GM21528 (cell line): ENCODE data around the gene KCNQ2.
"Not testable (repeated sequence)": the region's sequence is repeated elsewhere in the genome, so short reads cannot be mapped to it uniquely, and the experiment has no call there.

Experiments used
- ATAC-seq: cut with Tn5 transposase; IDR thresholded peaks from one replicate; pipeline ENCODE4 v1.9.1; 2021; ENCODE audit warnings: mild to moderate bottlenecking, moderate library complexity; ENCODE audit not compliant: unreplicated experiment, low FRiP score

Gene KCNQ2

GRCh38 chr20:63394069-63394919 is 78.2 kb downstream of the KCNQ2 start:
- no peak for ATAC-seq

DNA sequence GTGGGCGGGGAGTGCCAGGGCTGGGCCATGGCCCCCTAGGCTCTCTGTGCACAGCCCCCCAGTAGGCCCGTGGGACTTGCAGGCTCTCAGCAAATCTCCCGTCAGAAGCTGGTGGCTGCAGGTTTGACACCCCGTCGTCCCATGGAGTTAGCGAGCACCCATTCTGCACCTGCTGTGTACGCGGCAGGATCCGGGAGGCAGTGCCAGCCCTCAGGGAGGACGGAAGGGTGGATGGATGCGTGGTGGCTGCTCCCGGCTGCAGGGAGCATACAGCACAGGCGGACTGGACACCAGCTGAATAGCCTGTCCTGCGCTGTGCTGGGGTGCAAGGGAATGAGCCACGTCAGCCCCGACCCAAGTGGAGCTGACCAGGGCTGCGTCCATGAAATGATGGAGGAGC is 78.9 kb downstream of the KCNQ2 start:
- ATAC-seq = no peak

GRCh38 chr20:63392465-63393365 is 79.7 kb downstream of the KCNQ2 start:
- ATAC-seq = no peak

DNA sequence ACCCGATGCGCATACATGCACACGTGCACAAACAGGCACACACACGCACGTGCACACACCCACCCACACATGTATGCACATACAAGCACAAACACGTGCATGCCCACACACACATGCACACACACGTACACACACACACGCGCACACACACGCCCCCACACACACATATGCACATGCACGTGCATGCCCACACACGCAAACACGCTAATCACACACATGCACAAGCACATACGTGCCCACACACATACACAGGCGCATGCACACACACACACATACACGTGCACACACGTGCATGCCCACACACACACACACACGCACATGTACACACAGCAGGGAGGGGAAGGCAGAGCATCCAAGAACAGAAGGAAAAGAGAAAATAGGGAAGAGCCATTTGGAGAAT is 84.5 kb downstream of the KCNQ2 start:
- no peak for ATAC-seq

DNA sequence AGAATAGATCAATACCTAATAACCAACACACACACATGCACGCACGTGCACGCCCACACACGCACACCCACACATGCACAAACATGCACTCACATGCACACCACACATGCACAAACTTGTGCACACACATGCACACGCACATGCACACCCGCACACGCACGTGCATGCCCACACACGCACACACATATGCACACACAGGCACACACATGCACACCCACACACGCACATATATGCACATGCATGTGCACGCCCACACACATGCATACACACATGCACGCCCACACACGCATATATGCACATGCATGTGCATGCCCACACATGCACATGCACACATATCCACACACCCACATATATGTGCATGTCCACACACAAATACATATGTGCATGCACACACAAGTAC is 85.1 kb downstream of the KCNQ2 start:
- no peak for ATAC-seq

DNA sequence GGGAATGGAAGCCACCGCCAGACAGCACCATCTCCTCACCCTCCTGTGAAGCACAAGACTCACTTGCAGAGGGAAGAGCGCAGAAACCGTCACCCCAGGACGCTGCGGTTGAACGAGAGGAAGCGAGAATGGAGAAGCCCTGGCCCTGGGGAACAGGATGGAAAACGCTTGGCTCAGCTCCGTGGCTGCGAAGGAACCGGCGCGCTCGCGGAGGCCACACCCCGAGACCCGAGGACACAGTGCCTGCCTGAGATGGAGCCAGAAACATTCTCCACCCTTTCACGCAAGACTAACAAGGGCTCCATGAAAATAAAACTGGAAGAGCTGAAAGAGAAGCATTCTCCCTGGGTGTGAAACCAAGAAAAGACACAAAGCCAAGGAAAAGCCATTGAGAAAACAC is 86.0 kb downstream of the KCNQ2 start:
- no peak for ATAC-seq

DNA sequence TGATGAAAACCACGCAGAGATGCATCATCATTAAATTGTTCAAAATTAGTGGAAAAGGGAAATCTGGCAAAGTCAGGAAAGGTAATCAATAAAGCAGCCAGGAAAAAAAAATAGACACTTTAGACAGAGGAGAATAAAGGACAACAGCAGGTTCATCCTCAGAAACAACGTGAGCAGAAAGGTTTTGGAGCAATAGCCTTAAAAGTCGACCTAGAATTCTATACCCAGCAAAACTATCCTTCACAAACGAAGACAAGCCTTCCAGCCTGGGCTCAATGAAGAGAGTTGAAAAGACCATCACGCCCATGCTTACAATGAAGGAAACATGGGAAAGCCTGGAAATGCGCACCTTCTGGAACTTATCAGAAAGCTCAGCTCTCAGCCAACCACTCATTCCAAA is 86.6 kb downstream of the KCNQ2 start:
- no peak for ATAC-seq

DNA sequence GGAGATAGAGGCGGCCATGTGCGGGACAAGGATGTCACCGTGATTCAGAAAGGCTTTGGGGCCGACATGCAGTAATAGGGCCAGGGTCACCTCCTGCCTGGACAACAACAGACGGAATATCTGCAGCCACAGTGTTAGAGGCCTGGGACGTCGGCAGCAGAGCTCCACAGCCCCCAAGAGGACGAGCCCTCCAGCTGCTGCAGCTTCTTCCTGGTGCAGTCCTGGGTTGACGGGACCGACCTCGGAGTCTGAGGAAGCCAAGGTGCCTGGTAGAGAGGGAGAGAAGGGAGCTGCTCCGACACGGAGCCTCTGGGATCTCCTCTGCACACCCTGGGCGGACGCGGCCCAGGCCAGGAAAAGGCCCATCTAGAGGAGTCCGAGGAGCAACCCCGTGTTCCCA is 88.1 kb downstream of the KCNQ2 start:
- no peak for ATAC-seq

GRCh38 chr20:63383556-63383955 is 88.9 kb downstream of the KCNQ2 start:
- ATAC-seq = no peak

DNA sequence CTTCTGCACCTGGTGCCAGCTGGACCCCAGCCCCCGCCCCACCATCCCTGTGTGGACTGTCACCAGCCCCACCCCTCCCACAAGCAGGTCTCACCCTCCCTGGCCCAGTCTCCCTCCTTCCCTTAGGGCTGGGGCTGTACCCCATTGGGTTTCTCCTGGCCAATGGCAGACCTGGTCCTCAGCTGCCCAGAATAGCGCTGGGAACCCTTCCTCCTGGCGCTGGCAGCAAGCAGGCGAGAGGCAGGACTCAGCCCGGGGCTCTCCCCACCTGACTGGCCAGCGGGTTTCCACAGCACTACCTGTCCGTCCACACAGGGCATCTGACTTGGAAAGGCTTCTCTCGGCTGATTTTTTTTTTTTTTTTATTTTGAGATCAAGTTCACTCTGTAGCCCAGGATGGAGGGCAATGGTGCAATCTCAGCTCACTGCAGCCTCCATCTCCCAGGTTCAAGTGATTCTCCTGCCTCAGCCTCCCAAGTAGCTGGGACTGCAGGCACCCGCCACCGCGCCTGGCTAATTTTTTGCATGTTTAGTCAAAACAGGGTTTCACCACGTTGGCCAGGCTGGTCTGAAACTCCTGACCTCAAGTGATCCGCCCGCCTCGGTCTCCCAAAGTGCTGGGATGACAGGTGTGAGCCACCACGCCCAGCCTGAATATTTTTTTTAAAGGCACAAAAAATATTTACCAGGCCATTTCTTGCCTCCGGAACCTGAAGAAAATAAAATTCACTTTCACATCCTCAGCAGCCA is 89.7 kb downstream of the KCNQ2 start:
- ATAC-seq = no peak

DNA sequence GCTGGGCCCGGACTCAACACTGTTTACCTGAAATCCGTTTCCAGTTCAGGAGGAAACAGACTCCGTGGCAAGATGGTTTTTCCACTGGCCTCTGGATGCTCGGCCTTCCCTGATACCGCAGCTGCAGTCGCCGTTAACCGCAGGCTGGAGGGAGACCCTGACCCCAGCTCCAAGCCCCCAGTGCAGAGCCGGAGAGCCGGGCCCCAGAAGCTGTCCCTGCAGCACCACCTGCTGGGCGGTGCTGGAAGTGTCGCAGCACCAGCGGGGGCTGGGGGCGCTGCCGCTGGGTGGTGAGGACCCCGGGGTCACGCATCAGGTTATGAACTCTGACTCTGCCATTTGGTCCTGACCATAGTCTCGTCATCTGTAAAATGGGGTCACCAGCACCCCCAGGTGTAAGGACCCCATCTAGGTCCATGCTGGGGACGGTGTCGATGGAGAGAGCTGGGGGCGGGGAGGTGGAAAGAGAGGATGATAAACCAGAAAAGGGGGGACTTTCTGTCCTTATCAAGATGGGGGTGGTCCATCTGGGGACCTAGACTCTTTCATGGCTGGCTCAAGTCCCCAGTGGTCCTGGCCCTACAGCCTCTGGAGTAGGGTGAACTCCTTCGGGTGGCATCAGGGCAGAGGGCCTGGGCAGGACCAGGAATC is 90.5 kb downstream of the KCNQ2 start:
- no peak for ATAC-seq

GRCh38 chr20:63380346-63380870 is 92.0 kb downstream of the KCNQ2 start:
- ATAC-seq = no peak

- not testable (repeated sequence) for ATAC-seq
Measured at GRCh38 chr20:63379872-63380271, 92.6 kb downstream of the KCNQ2 start.

- ATAC-seq = no peak
Measured at GRCh38 chr20:63379296-63379695, 93.2 kb downstream of the KCNQ2 start.

DNA sequence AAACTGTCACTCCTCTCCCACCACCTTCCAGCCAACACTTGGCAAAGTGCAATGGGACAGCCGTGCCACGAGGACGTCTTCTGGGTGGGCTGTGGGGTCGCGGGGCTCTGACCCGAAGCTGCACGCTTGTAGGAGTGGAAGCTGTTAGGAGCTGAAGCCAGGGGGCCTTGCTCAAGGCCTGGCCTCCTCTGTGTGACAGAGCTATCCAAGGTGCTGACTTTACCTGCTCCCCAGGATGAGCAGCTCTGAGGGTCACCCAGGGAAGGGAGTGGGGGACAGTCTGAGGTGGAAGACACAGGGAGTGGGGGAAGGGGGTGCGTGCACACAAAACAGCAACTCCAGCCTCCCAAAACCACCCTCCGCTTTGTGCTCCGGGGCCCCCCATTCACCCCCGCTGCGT is 93.8 kb downstream of the KCNQ2 start:
- ATAC-seq = no peak

DNA sequence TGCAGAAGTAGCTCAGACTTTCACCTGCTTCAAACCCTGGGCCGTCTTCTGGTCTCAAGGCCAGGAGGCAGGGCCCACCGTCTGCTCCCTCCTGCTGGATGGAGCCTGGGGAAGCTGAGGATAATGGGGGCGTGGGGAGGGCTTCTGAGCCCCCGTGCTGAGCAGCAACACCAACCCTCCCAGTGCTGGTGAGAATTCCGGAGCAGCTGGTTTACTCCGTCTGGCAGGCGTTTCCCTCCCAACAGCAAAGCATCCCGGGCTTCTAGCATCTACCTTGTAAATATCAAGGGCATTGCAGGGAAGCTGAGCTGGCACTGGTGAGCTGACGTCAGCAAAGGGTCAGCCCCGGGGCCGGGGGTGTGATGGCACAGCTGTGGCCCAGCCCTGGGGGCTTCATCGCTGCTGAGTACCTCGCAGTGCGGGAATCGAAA is 94.5 kb downstream of the KCNQ2 start:
- no peak for ATAC-seq

DNA sequence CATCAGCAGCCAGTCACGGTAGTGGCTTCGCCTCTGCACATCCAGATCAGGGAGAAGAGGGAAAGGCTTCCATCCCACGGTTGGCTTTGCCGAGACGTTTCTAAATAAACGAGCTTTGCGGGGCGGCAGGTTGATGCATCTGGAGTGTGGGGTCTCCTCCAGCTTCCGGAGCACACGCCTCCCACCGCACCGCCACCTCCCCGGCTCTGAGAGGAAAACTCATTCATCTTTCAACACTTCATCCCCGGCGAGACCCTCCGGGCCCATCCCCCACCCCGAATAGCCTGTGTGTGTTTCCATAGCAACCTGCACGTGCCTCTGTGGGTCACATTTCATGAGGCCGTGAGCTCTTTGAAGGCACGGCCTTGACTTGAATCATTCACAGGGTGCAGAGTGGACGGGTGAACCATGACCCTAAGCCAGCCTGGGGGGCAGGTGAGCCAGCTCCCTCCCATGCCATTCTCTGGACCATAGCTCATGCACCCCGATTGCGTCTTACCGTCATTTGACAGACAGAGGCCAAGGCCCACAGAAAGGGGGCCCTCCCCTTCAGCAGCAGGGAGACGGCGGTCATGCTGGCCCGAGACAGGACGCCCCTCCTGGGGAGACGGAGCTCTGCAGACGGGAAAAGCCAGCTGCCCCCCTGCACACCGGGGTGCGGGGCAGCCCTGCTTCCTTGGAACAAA is 95.1 kb downstream of the KCNQ2 start:
- no peak for ATAC-seq

DNA sequence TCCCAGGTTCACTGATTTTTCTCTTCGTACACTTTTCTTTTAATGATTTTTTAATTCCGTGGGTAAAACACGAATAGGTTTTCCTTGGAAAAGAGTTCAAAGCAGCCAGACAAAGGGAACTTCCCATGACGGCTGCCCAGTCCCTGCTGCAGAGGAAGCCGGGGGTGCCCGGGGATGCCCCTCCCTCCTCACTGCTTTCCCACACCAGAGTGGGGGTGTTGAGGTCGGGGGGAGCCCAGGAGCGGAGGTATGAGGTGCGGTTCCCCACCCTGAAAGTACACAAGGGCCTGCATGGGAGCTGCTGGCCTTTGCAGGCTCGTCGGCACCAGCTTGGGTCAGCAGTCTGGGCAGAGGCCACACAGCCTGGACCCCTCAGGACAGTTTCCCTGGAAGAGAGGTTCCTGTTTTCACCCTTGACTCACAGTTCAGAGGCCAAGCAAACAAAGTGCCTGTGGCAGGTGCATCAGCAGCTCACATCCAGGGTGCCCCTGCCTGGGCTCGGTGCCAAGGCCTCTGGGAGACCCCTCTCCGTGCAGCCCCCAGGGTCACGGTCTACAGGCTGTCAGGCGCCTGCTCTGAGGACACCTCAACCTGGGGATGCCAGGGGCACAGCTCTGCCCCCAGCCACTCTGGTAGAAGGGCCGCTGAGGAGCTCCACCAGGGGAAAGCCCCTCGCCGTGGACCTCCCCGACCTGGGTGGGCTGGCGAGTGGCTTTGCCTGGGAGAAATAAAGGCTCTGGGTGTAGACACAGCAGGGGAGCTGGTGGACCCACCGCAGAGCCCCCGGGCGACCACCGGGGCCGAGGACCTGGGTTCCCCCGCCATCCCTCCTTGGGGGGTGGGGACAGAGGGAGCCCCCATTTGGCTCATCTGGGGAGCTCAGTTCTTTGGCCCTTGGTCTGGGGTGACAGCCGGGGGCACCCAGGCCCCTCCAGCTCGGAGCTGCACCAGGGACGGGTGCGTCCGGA is 95.9 kb downstream of the KCNQ2 start:
- ATAC-seq = no peak
